AG04450 (cell line): ENCODE data around the gene WDR76. TPM values are rescaled to one million over a fixed set of nuclear protein-coding genes. Genes with fewer than 3 reads are reported as not detected.
"Not testable (repeated sequence)": the region's sequence is repeated elsewhere in the genome, so short reads cannot be mapped to it uniquely, and the experiment has no call there.

Experiments used
- CTCF ChIA-PET: fragments of 300-600, 350-600 bp; formaldehyde crosslinking; extraction: SDS; loops from one replicate; lab custom pipeline; 2022; ENCODE audit warnings: antibody characterized with exemption, inconsistent platforms; lab: Charles Lee
- POLR2A ChIA-PET: fragments of 350-600 bp; formaldehyde crosslinking; extraction: SDS; loops from one replicate; lab custom pipeline; 2021; ENCODE audit warnings: antibody characterized with exemption, inconsistent platforms; lab: Yijun Ruan, JAX
- DNase-seq: peaks from one replicate; pipeline ENCODE4 v3.0.0-alpha.2; 2011; ENCODE audit warnings: low read depth, low spot score
- H3K27ac ChIP-seq: one replicate; pipeline ENCODE4 v1.5.1; 2012; ENCODE audit warnings: low read depth, low read length, control low read depth
- H3K27me3 ChIP-seq: one replicate; pipeline ENCODE4 v1.6.0; 2012; ENCODE audit warnings: low read length; ENCODE audit not compliant: control insufficient read depth, insufficient read depth
- H3K4me3 ChIP-seq: 2 replicates; pipeline ENCODE4 v1.5.1; 2011; ENCODE audit warnings: mild to moderate bottlenecking, low read depth, low read length, control low read depth
- H3K9me3 ChIP-seq: 2 replicates; pipeline ENCODE4 v1.5.1; 2012; ENCODE audit warnings: low read length; ENCODE audit not compliant: control insufficient read depth, insufficient read depth
- CTCF ChIP-seq: IDR thresholded peaks from 2 replicates; pipeline ENCODE4 v1.5.1; 2011; ENCODE audit warnings: low read depth, low read length, control low read depth, inconsistent platforms
- polyA plus RNA-seq: library from polyadenylated mRNA; depleted of rRNA; stranded (reverse); fragments of >200 nt; gene quantifications from 2 replicates; pipeline ENCODE4 v1.2.3, GENCODE V29; 2011

Gene WDR76
- polyA plus RNA-seq, 1 experiment: 6.7 TPM

- no peaks in the 10 kb centered on the region for H3K9me3 ChIP-seq
- H3K27ac ChIP-seq: no peak overlapping the region
- no peaks in the 10 kb centered on the region for H3K27me3 ChIP-seq
- peak; percentile 36 for DNase-seq
- peak overlapping the region; percentile 31; the same call in 1 of the 2 replicates for H3K4me3 ChIP-seq
- CTCF ChIA-PET: interaction anchor here (0.6 to 0.7 kb wide), 2 partner anchors 8 to 464 kb away, joined by 4 to 6 read pairs; no protein-coding TSS in a partner anchor
- POLR2A ChIA-PET: interaction anchor here (0.6 to 1.9 kb wide), 7 partner anchors 21 to 605 kb away, joined by 3 to 18 read pairs (median 5); partner anchors contain the start of genes HYPK, SERF2 and SERINC4
- TF ChIP-seq CTCF: no peak
Observed at GRCh38 chr15:43821505-43821904, 5.3 kb upstream of the WDR76 start.

GRCh38 chr15:43824302-43825246, 2.2 kb upstream of the WDR76 start, which contains the start of gene MFAP1:
Gene MFAP1, minus strand, starts transcription at chr15:43824690. Its CDS starts 121 bp downstream, at chr15:43824569.
- Histone ChIP-seq H3K27ac (peak within 1 kb of the TSS; percentile 100), H3K27me3 (no peaks in the 10 kb centered on the region), H3K4me3 (peak within 1 kb of the TSS; percentile 84), H3K9me3 (no peaks in the 10 kb centered on the region)
- ChIA-PET CTCF (interaction anchor here (0.6 kb wide), 2 partner anchors 25 to 385 kb away, joined by 4 to 6 read pairs; no protein-coding TSS in a partner anchor), POLR2A (interaction anchor here (0.5 to 1.3 kb wide), 7 partner anchors 24 to 666 kb away, joined by 3 to 12 read pairs (median 6); partner anchors contain the start of genes HYPK and SERINC4)
- DNase-seq: peak; percentile 98
- no peak for TF ChIP-seq CTCF

- H3K27ac ChIP-seq, DNase-seq, H3K27me3 ChIP-seq, H3K4me3 ChIP-seq, CTCF ChIA-PET, H3K9me3 ChIP-seq: not testable (repeated sequence)
- POLR2A ChIA-PET: interaction anchor here (1.3 kb wide), 1 partner anchor 32 kb away, joined by 11 read pairs; no protein-coding TSS in a partner anchor
Observed at GRCh38 chr15:43825305-43825704, 1.5 kb upstream of the WDR76 start.

- H3K27me3 ChIP-seq: no peaks in the 10 kb centered on the region
- no peaks in the 10 kb centered on the region for H3K9me3 ChIP-seq
- no peak for DNase-seq
- H3K27ac ChIP-seq: no peak overlapping the region
- no peak for TF ChIP-seq CTCF
- ChIA-PET POLR2A (no interaction called here), CTCF (no interaction called here)
- H3K4me3 ChIP-seq: no peak overlapping the region; the same call in 1 of the 2 replicates
Observed at GRCh38 chr15:43826029-43826507, 734 bp upstream of the WDR76 start.

- Histone ChIP-seq H3K4me3 (peak overlapping the region; percentile 75), H3K27ac (no peak overlapping the region), H3K9me3 (no peaks in the 10 kb centered on the region), H3K27me3 (no peaks in the 10 kb centered on the region)
- no peak for DNase-seq
- TF ChIP-seq CTCF: no peak
- ChIA-PET CTCF (no interaction called here), POLR2A (interaction anchor here (0.8 kb wide), 1 partner anchor 36 kb away, joined by 3 read pairs; the partner anchor contains the start of gene SERF2)
Observed at GRCh38 chr15:43828061-43828657, 1.4 kb downstream of the WDR76 start.

- H3K27me3 ChIP-seq, DNase-seq, POLR2A ChIA-PET, CTCF ChIA-PET, H3K4me3 ChIP-seq, H3K27ac ChIP-seq, H3K9me3 ChIP-seq: not testable (repeated sequence)
Observed at GRCh38 chr15:43829951-43830540, 3.2 kb downstream of the WDR76 start.

- H3K4me3 ChIP-seq, H3K27me3 ChIP-seq, POLR2A ChIA-PET, H3K27ac ChIP-seq, CTCF ChIA-PET, H3K9me3 ChIP-seq, DNase-seq: not testable (repeated sequence)
Observed at GRCh38 chr15:43830691-43831275, 4.0 kb downstream of the WDR76 start.
